H7 (cell line): ENCODE data around the gene TMEM135. TPM values are rescaled to one million over a fixed set of nuclear protein-coding genes. Genes with fewer than 3 reads are reported as not detected.
"Not testable (repeated sequence)": the region's sequence is repeated elsewhere in the genome, so short reads cannot be mapped to it uniquely, and the experiment has no call there.

ENCODE experiments used
- DNase-seq: peaks from one replicate; pipeline ENCODE4 v3.0.0; 2012
- H3K27me3 ChIP-seq: 2 replicates; pipeline ENCODE4 v1.6.0; 2011; ENCODE audit warnings: mild to moderate bottlenecking, low read length; ENCODE audit not compliant: control insufficient read depth, insufficient read depth
- H3K36me3 ChIP-seq: replicated peaks from 2 replicates; pipeline ENCODE4 v1.5.1; 2011; ENCODE audit warnings: low read length; ENCODE audit not compliant: control insufficient read depth, insufficient read depth
- H3K4me3 ChIP-seq: 2 replicates; pipeline ENCODE4 v1.5.1; 2011; ENCODE audit warnings: low read depth, mild to moderate bottlenecking, control low read depth, low read length, moderate library complexity; ENCODE audit not compliant: insufficient read depth
- total RNA-seq: library from RNA; depleted of rRNA; stranded (reverse); fragments of >200 nt; shearing (Covaris generic); gene quantifications from 2 replicates; pipeline ENCODE4 v1.2.3, GENCODE V29; 2014

Gene TMEM135
- total RNA-seq, 1 experiment from 2014 or later, result 27.9 TPM

DNA sequence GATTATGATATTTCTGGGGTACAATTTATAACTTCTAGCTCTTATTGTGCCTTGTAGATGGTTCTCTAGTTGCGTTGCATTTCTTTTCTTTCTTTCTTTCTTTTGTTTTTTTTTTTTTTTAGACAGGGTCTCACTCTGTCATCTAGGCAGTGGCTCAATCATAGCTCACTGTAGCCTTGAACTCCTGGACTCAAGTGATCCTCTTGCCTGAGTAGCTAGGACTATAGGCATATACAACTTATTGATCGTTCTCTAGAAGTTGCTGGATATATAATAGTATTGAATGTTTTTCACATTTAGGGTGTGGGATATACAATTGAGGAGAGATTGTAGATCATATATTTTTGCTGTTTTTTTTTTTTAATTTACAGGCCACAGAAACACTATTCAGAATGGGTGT lies 119.2 kb downstream of the TMEM135 start:
- DNase-seq, result no peak
- H3K4me3 ChIP-seq, result no peak overlapping the region
- no peaks in the 10 kb centered on the region for H3K27me3 ChIP-seq
- H3K36me3 ChIP-seq, result no peaks in the 10 kb centered on the region

DNA sequence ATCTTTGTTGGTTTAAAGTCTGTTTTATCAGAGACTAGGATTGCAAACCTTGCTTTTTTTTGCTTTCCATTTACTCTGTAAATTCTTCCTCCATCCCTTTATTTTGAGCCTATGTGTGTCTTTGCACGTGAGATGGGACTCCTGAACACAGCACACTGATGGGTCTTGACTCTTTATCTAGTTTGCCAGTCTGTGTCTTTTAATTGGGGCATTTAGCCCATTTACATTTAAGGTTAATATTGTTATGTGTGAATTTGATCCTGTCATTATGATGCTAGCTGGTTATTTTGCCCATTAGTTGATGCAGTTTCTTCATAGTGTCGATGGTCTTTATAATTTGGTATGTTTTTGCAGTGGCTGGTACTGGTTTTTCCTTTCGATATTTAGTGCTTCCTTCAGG lies 131.3 kb downstream of the TMEM135 start:
- H3K36me3 ChIP-seq, H3K27me3 ChIP-seq, DNase-seq, H3K4me3 ChIP-seq: not testable (repeated sequence)

DNA sequence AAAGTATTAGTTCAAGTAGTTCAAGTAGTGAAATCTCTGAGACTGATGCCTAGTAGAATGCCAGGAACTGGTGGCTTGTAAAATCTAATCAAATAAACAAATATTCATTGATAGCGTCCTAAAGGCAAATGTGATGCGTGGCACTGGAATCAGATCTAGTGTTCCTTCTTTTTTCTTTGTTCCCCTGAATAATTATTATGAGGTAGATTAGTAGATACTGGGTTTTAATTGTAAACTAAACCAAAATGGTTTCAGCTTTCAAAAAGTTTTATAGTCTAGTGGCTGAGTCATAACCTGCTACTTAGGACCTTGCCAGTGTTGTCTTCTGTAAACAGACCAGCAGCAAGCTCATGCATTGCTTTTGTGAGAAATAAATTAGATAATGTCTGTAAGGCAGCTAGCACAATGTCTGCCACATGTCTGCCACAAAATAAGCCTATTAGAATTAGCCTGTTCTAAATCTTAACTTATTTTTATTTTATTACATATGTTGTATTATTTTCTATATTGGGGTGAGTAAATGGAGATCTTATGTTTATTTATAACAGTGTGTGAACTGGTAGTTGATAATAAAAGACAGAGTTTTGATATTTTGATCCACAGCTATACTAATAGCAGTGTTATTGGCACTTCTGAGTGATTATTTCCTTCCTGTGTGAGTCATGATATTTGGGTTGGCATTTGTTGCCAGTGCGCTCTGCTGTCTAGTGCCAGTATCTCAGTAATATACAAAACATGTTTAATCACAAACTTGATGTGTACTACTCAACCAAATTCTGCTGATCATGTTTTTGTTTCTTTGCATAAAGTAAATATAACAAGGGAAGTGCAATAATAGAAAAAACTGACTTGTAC lies 135.7 kb downstream of the TMEM135 start:
- no peaks in the 10 kb centered on the region; the same call in 1 of the 2 replicates for H3K36me3 ChIP-seq
- no peak overlapping the region for H3K4me3 ChIP-seq
- no peak for DNase-seq
- H3K27me3 ChIP-seq, result no peaks in the 10 kb centered on the region

DNA sequence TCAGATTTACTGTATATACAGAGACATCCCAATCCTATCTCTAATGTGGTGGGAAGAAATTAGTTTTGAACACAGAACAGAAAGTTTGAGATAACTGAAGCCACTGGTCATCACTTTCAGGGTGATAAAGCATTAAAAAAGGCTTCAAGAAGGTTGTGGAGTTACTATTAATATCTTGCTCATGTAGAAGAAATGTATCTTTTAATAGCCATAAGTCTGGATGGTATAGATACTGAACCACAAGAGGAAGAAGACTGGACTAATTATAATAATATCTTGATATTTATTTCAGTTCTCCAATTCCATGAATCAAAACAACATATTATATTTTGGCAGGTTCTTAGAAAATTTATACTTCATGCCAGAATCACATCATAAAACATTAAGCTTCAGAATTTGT lies 137.1 kb downstream of the TMEM135 start:
- Histone ChIP-seq H3K36me3 (no peaks in the 10 kb centered on the region; the same call in 1 of the 2 replicates), H3K27me3 (no peaks in the 10 kb centered on the region), H3K4me3 (no peak overlapping the region)
- DNase-seq, result no peak

DNA sequence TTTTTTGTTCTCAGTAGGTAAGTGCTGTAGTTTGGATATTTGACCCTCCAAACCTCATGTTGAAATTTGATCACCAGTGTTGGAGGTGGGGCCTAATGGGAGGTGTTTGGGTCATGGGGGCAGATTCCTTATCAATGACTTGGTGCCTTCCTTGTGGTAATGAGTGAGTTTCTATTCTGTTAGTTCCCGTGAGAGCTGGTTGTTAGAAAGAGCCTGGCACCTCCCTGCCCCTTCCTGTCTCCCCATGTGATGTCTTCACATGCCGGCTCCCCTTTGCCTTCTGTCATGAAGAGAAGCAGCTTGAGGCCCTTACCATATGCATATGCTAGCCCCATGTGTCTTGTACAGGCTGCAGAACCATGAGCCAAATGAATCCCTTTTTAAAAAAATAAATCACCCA lies 138.3 kb downstream of the TMEM135 start:
- Histone ChIP-seq H3K36me3 (no peaks in the 10 kb centered on the region; the same call in 1 of the 2 replicates), H3K27me3 (no peaks in the 10 kb centered on the region), H3K4me3 (no peak overlapping the region)
- no peak for DNase-seq

DNA sequence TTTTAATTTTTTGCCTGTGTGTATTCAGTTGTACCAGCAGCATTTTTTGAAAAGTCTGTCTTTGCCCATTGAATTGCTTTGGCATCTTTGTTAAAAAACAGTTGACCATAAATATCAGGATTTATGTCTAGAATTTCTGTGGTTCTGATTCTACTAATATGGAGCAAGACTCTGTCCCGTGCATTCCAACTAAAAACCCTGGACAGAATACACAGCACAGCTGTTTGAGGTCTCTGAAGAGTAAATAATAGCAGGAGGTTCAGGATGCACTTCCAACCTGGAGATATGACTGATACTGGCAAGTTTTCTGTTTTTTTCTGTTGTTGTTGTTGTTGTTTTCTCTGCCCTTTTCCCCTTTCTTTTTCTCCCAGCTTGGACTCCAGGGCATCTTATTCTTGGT lies 141.9 kb downstream of the TMEM135 start:
- H3K36me3 ChIP-seq, result no peaks in the 10 kb centered on the region; the same call in 1 of the 2 replicates
- no peaks in the 10 kb centered on the region for H3K27me3 ChIP-seq
- no peak overlapping the region for H3K4me3 ChIP-seq
- DNase-seq, result no peak

DNA sequence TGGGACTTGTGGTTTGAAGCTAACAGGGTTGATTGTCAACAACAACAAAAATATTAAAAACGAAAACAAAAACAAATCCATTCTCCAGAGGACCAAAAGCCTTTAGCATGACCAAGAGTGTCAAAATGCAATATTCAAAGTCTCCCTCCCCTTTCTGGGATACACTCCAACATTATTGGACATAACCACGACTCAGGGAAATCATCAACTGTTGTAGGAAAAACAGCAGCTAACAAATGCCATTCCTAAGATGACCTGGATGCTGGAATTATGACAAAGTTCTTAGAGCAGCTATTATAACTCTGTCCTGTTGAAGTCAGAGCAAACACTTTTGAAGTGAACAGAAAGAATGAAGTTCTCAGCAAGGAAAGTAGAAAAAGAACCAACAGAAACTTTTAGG lies 143.0 kb downstream of the TMEM135 start:
- no peak for DNase-seq
- Histone ChIP-seq H3K27me3 (no peaks in the 10 kb centered on the region), H3K36me3 (no peaks in the 10 kb centered on the region; the same call in 1 of the 2 replicates), H3K4me3 (no peak overlapping the region)

DNA sequence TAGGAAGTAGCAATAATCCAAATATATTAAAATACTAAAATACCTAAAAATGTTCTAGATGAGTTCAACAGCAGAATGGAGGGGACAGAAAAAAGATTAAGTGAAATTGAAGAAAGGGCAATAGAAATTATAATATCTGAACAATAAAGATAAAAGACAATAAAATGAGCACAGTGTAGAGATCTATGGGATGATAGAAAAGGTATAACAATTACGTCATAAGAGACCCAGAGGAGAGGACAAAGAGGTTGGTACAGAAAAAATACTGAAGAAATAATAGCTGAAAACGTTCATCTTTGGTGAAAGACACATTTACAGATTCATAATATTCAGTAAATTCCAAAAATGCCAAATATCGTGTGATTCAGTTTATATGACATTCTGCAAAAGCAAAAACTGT lies 143.4 kb downstream of the TMEM135 start:
- H3K27me3 ChIP-seq, result no peaks in the 10 kb centered on the region
- H3K4me3 ChIP-seq, result no peak overlapping the region
- no peaks in the 10 kb centered on the region; the same call in 1 of the 2 replicates for H3K36me3 ChIP-seq
- DNase-seq, result no peak

DNA sequence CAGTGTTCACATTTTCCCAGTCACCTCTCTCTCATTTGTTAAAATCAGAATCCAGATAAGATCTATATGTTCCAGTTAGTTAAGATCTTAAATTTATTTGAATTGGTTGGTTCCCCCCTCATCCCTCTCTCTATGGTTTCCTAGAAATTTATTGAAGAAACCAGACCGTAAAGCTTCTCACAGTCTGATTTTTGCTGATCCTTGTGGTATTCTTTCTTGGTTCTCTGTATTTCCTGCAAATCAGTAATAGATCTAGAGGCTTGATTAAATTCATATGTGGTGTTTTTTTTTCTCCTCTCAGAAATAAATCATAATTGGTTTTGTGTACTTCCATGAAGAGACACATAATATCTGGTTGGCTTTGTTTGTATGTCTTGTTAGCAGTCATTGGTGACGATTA lies 147.5 kb downstream of the TMEM135 start:
- Histone ChIP-seq H3K27me3 (no peaks in the 10 kb centered on the region), H3K36me3 (no peaks in the 10 kb centered on the region), H3K4me3 (no peak overlapping the region)
- no peak for DNase-seq

DNA sequence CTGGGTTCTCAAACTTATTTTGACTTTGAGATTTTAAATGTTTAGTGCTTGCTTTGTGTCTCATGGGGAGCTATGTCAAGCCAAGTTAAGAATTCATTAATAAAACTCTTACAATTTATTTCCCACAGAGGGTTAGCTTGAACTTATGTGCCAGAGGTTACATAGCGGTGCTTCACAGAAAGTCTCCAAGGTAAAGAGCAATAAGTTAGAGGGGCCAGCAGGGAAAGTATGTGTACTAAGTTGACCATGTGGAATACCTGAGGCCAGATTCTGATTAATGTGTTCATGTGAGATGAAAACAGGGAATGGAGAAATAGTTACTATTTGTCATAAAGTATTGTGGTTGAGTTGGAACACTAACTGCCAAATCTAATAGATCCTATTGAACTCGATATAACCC lies 149.3 kb downstream of the TMEM135 start:
- Histone ChIP-seq H3K36me3 (no peaks in the 10 kb centered on the region), H3K27me3 (no peaks in the 10 kb centered on the region), H3K4me3 (no peak overlapping the region)
- DNase-seq, result no peak

DNA sequence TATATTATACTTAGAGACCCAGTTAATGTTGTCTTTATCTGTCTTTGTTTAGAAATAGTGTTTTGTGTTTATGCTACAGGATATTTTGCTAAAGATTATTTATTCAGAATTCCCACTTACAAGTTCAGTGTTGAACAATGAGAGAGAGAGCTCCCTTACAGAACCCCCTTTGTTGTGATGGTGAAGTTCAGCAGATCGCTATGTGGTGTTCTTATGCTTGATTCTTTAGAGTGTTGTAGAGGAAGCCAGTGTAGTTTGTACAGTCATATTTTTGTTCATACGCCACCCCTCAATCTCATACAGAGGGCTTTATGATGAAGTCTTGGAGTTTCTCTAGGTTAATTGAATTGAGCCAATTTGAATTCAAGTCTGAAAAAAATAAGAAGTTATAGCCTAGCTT lies 150.2 kb downstream of the TMEM135 start:
- no peak overlapping the region for H3K4me3 ChIP-seq
- no peak for DNase-seq
- no peaks in the 10 kb centered on the region for H3K36me3 ChIP-seq
- no peaks in the 10 kb centered on the region for H3K27me3 ChIP-seq

DNA sequence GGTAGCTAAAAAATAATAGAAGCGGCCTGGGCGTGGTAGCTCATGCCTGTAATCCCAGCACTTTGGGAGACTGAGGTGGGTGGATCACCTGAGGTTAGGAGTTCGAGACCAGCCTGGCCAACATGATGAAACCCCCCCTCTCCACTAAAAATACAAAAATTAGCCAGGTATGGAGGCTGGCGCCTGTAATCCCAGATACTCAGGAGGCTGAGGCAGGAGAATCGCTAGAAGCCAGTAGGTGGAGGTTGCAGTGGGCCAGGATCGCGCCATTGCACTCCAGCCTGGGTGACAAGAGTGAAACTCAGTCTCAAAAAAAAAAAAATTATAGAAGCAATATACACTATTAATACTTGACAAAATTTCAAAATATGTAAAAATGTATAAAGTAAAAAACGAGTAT lies 150.7 kb downstream of the TMEM135 start:
- not testable (repeated sequence) for DNase-seq

DNA sequence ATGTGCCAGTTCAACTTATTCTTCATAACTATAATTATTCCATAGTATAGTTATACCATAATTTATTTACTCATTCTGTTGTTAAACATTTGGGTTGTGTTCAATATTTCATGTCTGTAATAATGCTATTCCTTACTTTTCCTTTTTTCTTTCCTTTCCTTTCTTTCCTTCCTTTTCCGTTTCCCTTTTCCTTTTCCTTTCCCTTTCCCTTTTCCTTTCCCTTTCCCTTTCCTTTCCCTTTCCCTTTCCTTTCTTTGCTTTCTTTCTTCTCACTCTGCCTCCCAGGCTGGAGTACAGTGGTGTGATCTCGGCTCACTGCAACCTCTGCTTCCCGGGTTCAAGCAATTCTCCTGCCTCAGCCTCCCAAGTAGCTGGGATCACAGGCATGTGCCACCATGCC lies 151.2 kb downstream of the TMEM135 start:
- H3K36me3 ChIP-seq, H3K4me3 ChIP-seq, H3K27me3 ChIP-seq, DNase-seq: not testable (repeated sequence)

More for the DNA sequence above, 150.7 kb downstream of the TMEM135 start:
- not testable (repeated sequence) for H3K36me3 ChIP-seq, H3K27me3 ChIP-seq, H3K4me3 ChIP-seq

DNA sequence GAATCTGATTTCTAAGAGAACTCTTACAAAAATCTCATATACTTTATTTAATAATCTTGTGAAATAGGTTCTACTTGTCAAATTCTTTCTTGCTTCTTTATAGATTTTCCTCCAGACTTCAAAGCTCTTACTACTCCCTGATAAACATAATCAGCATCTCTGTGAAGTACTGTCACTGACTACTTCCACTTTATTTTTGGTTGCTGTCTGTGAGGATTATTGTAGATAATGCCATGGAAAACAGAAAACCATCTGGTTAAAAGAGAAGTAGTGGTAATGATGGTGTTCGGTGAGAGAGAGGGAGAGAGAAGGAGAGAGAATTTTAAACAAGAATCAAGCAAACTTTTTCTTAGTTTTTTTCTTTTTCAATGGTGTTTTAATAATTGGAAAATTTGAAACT lies 152.3 kb downstream of the TMEM135 start:
- no peaks in the 10 kb centered on the region for H3K36me3 ChIP-seq
- no peaks in the 10 kb centered on the region for H3K27me3 ChIP-seq
- H3K4me3 ChIP-seq, result no peak overlapping the region
- DNase-seq, result no peak

DNA sequence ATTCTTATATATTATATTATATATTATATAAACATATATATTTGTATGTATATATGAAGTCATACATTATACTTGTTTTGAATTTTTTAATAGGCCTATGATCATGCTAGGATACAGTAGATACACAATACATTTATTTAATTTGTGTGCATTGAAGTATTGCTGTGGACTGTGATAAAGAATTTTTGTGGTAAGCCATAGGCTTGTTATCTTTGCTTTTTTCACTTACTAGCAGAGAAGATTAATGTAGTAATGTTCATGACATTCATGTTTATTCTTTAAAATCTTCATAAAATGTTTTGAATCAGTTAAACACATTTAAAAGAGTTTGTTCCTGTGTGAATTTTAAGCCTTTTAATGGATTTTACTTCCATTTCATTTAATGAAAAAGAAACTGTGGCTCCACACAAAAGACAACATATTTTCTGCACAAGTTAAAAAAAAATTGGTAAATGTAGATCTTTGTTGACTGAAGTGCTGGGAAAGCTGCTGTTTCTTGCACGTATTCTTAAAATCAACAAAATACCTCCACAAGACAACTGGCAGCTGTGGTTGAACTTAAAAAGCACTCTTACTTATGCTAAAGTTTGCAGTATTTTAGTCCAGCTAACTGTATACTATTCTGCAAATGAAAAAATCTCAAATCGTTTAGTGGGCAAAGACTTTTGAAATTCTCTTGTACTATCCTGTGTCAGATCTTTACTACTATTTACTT lies 156.2 kb downstream of the TMEM135 start:
- no peaks in the 10 kb centered on the region for H3K36me3 ChIP-seq
- no peaks in the 10 kb centered on the region for H3K27me3 ChIP-seq
- no peak for DNase-seq
- H3K4me3 ChIP-seq, result no peak overlapping the region
